Measurements from ENCODE around the gene FNDC5. TPM values are rescaled to one million over a fixed set of nuclear protein-coding genes. Genes with fewer than 3 reads are reported as not detected.

FNDC5 gene
- total and polyA plus RNA-seq, 9 of the 15 experiments (the other 6 are each of a cell fraction or from before 2014, with no cell fraction given): 0.06 to 2.1 (median 0.22) TPM

DNA sequence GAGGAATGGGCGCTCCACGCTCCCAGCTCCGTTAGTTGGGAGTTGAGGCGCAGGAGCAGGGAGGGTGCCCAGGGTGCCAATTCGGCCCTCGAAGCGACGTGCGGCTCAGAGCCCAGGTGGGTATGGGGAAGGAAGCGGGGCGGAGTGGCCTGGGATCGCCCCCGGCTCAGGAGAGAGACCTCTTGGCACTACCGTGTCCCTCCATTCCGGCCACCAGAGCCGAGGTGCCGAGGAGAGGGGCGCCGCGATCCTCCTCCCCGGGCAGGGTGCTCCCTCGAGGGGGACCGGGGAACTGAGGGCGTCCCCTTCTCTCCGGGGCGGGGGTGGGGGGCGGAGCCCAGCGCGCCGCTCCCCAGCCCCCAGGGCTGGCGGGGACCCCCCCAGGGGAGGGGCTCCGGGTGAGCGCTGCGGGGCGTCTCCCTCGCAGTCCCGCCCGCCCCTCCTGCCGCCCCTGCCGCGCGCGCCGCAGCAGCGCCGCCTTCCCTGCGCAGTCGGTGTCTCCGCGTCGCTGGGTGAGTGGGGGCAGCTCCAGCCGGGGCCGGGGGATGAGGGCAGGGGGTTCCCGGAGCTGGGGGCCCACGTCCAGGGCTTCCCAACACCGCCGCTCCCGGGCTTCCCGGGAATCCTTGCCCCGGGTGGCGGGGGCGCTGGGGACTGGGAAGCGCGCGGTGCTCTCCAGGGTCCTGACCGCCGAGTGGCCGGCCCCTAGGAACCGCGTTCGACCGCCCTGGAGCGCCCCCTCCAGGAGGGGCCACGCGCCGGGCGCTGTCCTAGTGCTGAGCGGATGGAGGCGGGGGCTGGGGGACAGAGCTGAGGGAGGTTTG, 15.5 kb upstream of the FNDC5 start, which contains the start of gene HPCA (continued):
- TF ChIP-seq ZNF785 (CRISPR knock-in tag; IDR thresholded peaks at IDR 0.05) (no peak), HNRNPL (IDR thresholded peaks at IDR 0.05; ENCODE audit: low read depth, low read length) (no peak), THRAP3 (IDR thresholded peaks at IDR 0.05; ENCODE audit: borderline replicate concordance) (no peak), BCL6 (CRISPR knock-in tag; IDR thresholded peaks at IDR 0.05) (peak; percentile 69; the same call in 1 of the 2 replicates), SP1 (CRISPR knock-in tag; IDR thresholded peaks at IDR 0.05) (peak; percentile 94), KLF16 (IDR thresholded peaks at IDR 0.05) (peak; percentile 64), ZNF75A (CRISPR knock-in tag; IDR thresholded peaks at IDR 0.05) (no peak), EP400 (IDR thresholded peaks at IDR 0.05) (no peak), CCNT2 (IDR thresholded peaks at IDR 0.05; ENCODE audit: borderline replicate concordance, extremely low read depth, insufficient read length, low read depth, low read length) (peak; percentile 64), MCM3 (IDR thresholded peaks at IDR 0.05) (no peak), SMARCA5 (IDR thresholded peaks at IDR 0.05) (no peak), EWSR1 (IDR thresholded peaks at IDR 0.05; ENCODE audit: borderline replicate concordance, low read depth, partially characterized antibody) (no peak), TAF7 (tag; IDR thresholded peaks at IDR 0.05) (no peak), HMG20B (CRISPR knock-in tag; IDR thresholded peaks at IDR 0.05) (no peak), RNF2 (IDR thresholded peaks at IDR 0.05) (no peak), ZNF3 (CRISPR knock-in tag; IDR thresholded peaks at IDR 0.05) (no peak), NCOA1 (IDR thresholded peaks at IDR 0.05; ENCODE audit: low read depth) (peak; percentile 98)
- TF ChIP-seq, protein P1, sequence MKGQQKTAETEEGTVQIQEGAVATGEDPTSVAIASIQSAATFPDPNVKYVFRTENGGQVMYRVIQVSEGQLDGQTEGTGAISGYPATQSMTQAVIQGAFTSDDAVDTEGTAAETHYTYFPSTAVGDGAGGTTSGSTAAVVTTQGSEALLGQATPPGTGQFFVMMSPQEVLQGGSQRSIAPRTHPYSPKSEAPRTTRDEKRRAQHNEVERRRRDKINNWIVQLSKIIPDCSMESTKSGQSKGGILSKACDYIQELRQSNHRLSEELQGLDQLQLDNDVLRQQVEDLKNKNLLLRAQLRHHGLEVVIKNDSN (CRISPR knock-in tag; IDR thresholded peaks at IDR 0.05): peak; percentile 59; the same call in 1 of the 2 replicates
- TF ChIP-seq, protein P2, sequence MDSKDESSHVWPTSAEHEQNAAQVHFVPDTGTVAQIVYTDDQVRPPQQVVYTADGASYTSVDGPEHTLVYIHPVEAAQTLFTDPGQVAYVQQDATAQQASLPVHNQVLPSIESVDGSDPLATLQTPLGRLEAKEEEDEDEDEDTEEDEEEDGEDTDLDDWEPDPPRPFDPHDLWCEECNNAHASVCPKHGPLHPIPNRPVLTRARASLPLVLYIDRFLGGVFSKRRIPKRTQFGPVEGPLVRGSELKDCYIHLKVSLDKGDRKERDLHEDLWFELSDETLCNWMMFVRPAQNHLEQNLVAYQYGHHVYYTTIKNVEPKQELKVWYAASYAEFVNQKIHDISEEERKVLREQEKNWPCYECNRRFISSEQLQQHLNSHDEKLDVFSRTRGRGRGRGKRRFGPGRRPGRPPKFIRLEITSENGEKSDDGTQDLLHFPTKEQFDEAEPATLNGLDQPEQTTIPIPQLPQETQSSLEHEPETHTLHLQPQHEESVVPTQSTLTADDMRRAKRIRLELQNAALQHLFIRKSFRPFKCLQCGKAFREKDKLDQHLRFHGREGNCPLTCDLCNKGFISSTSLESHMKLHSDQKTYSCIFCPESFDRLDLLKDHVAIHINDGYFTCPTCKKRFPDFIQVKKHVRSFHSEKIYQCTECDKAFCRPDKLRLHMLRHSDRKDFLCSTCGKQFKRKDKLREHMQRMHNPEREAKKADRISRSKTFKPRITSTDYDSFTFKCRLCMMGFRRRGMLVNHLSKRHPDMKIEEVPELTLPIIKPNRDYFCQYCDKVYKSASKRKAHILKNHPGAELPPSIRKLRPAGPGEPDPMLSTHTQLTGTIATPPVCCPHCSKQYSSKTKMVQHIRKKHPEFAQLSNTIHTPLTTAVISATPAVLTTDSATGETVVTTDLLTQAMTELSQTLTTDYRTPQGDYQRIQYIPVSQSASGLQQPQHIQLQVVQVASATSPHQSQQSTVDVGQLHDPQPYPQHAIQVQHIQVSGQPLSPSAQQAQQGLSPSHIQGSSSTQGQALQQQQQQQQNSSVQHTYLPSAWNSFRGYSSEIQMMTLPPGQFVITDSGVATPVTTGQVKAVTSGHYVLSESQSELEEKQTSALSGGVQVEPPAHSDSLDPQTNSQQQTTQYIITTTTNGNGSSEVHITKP (IDR thresholded peaks at IDR 0.05; ENCODE audit: partially characterized antibody): no peak
- TF ChIP-seq, protein P3, sequence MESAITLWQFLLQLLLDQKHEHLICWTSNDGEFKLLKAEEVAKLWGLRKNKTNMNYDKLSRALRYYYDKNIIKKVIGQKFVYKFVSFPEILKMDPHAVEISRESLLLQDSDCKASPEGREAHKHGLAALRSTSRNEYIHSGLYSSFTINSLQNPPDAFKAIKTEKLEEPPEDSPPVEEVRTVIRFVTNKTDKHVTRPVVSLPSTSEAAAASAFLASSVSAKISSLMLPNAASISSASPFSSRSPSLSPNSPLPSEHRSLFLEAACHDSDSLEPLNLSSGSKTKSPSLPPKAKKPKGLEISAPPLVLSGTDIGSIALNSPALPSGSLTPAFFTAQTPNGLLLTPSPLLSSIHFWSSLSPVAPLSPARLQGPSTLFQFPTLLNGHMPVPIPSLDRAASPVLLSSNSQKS (CRISPR knock-in tag; IDR thresholded peaks at IDR 0.05): no peak
- TF ChIP-seq, protein P4, sequence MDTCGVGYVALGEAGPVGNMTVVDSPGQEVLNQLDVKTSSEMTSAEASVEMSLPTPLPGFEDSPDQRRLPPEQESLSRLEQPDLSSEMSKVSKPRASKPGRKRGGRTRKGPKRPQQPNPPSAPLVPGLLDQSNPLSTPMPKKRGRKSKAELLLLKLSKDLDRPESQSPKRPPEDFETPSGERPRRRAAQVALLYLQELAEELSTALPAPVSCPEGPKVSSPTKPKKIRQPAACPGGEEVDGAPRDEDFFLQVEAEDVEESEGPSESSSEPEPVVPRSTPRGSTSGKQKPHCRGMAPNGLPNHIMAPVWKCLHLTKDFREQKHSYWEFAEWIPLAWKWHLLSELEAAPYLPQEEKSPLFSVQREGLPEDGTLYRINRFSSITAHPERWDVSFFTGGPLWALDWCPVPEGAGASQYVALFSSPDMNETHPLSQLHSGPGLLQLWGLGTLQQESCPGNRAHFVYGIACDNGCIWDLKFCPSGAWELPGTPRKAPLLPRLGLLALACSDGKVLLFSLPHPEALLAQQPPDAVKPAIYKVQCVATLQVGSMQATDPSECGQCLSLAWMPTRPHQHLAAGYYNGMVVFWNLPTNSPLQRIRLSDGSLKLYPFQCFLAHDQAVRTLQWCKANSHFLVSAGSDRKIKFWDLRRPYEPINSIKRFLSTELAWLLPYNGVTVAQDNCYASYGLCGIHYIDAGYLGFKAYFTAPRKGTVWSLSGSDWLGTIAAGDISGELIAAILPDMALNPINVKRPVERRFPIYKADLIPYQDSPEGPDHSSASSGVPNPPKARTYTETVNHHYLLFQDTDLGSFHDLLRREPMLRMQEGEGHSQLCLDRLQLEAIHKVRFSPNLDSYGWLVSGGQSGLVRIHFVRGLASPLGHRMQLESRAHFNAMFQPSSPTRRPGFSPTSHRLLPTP (IDR thresholded peaks at IDR 0.05; ENCODE audit: borderline replicate concordance, extremely low read depth, insufficient read length): no peak

Data from K562 (cell line).